VCaP (cell line): ENCODE data around the gene PDE8B.

Source experiments
- H3K27ac ChIP-seq: fragments of 450-650 bp; 2 replicates; pipeline ENCODE4 v1.5.1; 2017
- CTCF ChIP-seq: fragments of 450-650 bp; conservative IDR thresholded peaks from 2 replicates; pipeline ENCODE4 v1.5.1; 2017; ENCODE audit warnings: mild to moderate bottlenecking, moderate library complexity

PDE8B gene

DNA sequence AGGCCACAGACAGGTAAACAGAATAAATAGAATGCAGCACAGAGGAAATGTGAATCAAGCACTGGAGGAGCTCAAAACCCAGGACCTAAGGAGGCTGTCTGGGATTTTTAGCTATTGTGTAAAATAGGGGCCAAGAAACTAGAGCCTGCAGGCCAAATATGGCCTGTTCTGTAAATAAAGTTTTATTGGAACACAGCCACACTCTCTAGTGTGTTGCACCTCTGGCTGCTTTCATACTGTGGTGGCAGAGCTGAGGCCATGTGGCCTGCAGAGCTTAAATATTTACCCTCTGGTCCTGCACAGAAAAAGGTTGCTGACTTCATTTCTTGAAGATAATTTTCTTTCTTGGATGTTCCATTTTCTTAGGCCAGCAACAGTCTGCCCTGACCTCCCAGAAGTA is 145.3 kb downstream of the PDE8B start:
- TF ChIP-seq CTCF: no peak
- H3K27ac ChIP-seq: peak overlapping the region; percentile 60

- H3K27ac ChIP-seq: no peak overlapping the region
- TF ChIP-seq CTCF: no peak
Measured at GRCh38 chr5:77356740-77357139, 146.3 kb downstream of the PDE8B start.

DNA sequence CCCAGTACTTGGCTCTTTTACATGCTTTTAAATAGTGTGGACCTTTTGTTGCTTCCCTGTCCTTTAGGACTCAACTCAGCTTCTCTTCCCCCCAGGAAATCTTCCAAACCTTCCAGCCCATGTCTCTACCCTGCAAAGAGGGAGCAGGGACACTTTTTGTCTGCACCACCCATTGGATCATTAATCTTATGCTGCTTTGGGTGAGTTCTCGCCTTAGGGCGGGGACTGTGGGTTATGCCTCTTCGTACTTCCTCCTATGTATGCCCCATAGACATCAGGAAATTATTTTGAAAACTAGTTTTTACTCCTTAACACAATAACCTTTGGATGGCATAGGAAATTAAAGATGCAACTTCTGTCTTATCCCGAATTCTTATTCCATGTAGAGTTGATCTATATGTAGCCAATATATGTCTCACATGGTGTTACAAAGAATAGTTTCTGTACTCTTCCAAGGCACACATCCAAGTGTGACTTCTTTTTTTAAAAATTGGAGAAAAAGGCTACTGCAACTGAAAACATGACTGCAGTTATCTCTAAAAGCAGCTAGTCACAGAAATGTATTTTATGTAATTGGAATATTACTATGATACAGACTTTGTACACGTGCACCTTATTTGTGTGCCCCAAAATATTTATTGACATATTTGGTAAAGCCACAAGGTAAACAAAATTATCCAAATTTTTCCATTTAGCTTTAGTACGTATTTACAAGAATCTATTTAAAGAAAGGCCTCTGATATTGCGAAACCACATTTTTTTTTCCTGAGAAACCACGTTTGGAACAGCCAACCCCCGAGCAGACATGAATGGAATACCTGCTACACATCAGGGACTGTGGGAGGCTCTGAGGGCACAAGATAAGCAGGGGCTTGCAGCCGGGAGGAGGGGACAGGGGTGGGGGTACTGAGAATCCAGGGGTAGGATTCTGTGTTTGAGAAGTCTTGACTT is 148.1 kb downstream of the PDE8B start:
- H3K27ac ChIP-seq: no peak overlapping the region
- no peak for TF ChIP-seq CTCF

GRCh38 chr5:77359231-77359630 is 148.8 kb downstream of the PDE8B start:
- TF ChIP-seq CTCF: no peak
- no peak overlapping the region for H3K27ac ChIP-seq

GRCh38 chr5:77360381-77360780 is 149.9 kb downstream of the PDE8B start:
- no peak for TF ChIP-seq CTCF

GRCh38 chr5:77360973-77361372 is 150.5 kb downstream of the PDE8B start:
- no peak for TF ChIP-seq CTCF
- no peak overlapping the region for H3K27ac ChIP-seq

More at GRCh38 chr5:77360381-77360780, 149.9 kb downstream of the PDE8B start:
- H3K27ac ChIP-seq: no peak overlapping the region

DNA sequence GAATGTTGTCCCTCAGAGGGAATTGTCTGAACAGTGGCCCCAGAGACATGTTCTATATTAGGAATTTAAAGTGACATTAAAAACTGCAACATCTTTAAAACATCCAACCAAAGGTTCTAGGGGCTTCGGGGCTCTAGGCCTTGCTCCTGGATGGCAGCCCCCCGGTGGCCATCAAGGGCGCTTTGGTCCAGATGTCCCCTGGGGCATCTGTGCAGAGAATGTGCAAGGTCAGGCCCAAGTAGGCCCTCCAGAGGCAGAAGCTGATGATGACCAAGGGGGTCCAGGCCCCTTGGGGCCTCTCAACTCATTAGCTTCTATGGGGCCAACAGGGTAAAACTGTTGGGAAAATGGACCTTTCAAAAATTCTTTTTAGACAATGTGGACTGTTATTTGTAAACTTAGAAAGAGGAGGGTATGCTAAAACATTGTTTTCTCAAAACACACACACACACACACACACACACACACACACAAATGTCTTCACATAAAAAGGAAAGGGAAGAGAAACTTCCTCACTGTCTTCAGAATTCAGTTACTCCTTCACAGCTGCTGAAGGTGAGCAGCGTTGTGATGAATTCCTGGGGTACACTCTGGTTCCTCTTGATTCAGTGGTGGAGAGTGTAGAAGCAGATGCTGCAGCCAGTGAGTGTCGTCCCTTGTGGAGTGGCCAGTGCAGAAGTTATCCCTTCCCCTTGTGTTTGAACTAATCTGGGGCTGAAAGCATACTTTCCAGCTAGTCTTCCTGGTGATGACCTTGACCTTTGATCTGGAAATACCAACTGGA is 156.4 kb downstream of the PDE8B start:
- no peak overlapping the region for H3K27ac ChIP-seq
- no peak for TF ChIP-seq CTCF
